Measurements from ENCODE around the gene PALD1.

DNA sequence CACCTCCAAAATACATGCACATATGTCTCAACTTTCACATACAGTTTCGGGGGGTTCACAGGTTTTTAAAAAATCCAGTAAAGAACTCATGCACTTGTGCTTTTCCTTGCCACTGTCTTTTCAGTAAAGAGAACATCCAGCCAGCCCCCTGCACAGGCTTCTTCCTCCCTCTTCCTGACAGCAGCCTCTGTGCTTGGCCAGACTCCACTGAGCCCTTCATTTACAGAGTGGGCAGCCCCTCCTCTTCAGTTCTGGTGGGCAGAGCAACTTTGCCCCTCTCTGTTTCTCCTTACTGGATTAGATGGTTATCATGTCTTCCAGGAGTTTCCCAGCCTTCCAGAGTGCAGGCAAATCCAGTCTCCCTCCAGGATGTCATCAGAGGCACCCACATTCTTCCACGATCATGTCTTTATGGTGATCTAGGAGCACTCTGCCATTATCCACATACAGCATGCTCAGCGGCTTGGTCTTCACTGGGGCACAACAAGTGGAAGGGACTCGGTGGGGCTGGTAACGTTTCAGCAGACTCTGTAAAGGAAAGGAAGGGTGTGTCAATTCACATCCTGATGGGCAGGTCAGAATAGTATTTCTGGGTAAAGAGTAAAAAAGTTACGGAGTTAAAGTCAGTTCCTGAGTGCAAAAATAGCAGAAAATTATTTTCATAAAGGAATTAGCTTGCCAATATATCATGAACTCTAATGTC lies 45.9 kb upstream of the PALD1 start:
- no peak for TF ChIP-seq POLR2AphosphoS5 (IDR thresholded peaks at IDR 0.05; ENCODE audit: low read depth)
- TF ChIP-seq, protein P1, sequence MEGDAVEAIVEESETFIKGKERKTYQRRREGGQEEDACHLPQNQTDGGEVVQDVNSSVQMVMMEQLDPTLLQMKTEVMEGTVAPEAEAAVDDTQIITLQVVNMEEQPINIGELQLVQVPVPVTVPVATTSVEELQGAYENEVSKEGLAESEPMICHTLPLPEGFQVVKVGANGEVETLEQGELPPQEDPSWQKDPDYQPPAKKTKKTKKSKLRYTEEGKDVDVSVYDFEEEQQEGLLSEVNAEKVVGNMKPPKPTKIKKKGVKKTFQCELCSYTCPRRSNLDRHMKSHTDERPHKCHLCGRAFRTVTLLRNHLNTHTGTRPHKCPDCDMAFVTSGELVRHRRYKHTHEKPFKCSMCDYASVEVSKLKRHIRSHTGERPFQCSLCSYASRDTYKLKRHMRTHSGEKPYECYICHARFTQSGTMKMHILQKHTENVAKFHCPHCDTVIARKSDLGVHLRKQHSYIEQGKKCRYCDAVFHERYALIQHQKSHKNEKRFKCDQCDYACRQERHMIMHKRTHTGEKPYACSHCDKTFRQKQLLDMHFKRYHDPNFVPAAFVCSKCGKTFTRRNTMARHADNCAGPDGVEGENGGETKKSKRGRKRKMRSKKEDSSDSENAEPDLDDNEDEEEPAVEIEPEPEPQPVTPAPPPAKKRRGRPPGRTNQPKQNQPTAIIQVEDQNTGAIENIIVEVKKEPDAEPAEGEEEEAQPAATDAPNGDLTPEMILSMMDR (conservative IDR thresholded peaks at IDR 0.05; ENCODE audit: low read depth in 2 of 2), result no peak
- no peak for TF ChIP-seq EZH2phosphoT487 (IDR thresholded peaks at IDR 0.05; ENCODE audit: unreplicated experiment)
- no peak for TF ChIP-seq EZH2 (IDR thresholded peaks at IDR 0.05; ENCODE audit: low read depth, unreplicated experiment)
- TF ChIP-seq, protein P2, sequence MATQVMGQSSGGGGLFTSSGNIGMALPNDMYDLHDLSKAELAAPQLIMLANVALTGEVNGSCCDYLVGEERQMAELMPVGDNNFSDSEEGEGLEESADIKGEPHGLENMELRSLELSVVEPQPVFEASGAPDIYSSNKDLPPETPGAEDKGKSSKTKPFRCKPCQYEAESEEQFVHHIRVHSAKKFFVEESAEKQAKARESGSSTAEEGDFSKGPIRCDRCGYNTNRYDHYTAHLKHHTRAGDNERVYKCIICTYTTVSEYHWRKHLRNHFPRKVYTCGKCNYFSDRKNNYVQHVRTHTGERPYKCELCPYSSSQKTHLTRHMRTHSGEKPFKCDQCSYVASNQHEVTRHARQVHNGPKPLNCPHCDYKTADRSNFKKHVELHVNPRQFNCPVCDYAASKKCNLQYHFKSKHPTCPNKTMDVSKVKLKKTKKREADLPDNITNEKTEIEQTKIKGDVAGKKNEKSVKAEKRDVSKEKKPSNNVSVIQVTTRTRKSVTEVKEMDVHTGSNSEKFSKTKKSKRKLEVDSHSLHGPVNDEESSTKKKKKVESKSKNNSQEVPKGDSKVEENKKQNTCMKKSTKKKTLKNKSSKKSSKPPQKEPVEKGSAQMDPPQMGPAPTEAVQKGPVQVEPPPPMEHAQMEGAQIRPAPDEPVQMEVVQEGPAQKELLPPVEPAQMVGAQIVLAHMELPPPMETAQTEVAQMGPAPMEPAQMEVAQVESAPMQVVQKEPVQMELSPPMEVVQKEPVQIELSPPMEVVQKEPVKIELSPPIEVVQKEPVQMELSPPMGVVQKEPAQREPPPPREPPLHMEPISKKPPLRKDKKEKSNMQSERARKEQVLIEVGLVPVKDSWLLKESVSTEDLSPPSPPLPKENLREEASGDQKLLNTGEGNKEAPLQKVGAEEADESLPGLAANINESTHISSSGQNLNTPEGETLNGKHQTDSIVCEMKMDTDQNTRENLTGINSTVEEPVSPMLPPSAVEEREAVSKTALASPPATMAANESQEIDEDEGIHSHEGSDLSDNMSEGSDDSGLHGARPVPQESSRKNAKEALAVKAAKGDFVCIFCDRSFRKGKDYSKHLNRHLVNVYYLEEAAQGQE (IDR thresholded peaks at IDR 0.05; ENCODE audit: unreplicated experiment), result no peak
- TF ChIP-seq ZNF114 (CRISPR knock-in tag; IDR thresholded peaks at IDR 0.05), result no peak
